HG03439 (cell line): Measurements from ENCODE around the gene FIBP.

Experiments
- ATAC-seq: cut with Tn5 transposase; IDR thresholded peaks from one replicate; pipeline ENCODE4 v1.9.1; 2021; ENCODE audit warnings: mild to moderate bottlenecking, moderate library complexity; ENCODE audit not compliant: unreplicated experiment

FIBP gene

GRCh38 chr11:65871811-65872548 is 16.3 kb downstream of the FIBP start:
- ATAC-seq, result no peak

GRCh38 chr11:65870706-65871681 is 17.3 kb downstream of the FIBP start:
- ATAC-seq, result no peak

GRCh38 chr11:65870307-65870658 is 18.0 kb downstream of the FIBP start:
- ATAC-seq, result no peak

- ATAC-seq, result no peak
Measured at GRCh38 chr11:65869643-65870306, 18.5 kb downstream of the FIBP start.

GRCh38 chr11:65868907-65869306 is 19.4 kb downstream of the FIBP start:
- no peak for ATAC-seq

GRCh38 chr11:65868076-65868667 is 20.1 kb downstream of the FIBP start:
- no peak for ATAC-seq

GRCh38 chr11:65867284-65868071 is 20.8 kb downstream of the FIBP start:
- ATAC-seq, result no peak

- no peak for ATAC-seq
Measured at GRCh38 chr11:65866509-65867283, 21.6 kb downstream of the FIBP start.

- no peak for ATAC-seq
Measured at GRCh38 chr11:65865550-65866172, 22.6 kb downstream of the FIBP start.

GRCh38 chr11:65864706-65865471 is 23.4 kb downstream of the FIBP start:
- ATAC-seq, result no peak

GRCh38 chr11:65863889-65864705 is 24.2 kb downstream of the FIBP start:
- no peak for ATAC-seq

GRCh38 chr11:65862941-65863888 is 25.1 kb downstream of the FIBP start:
- no peak for ATAC-seq

GRCh38 chr11:65862191-65862735 is 26.0 kb downstream of the FIBP start:
- no peak for ATAC-seq

- no peak for ATAC-seq
Measured at GRCh38 chr11:65861533-65862183, 26.6 kb downstream of the FIBP start.

GRCh38 chr11:65861165-65861505 is 27.1 kb downstream of the FIBP start:
- ATAC-seq, result no peak
